ENCODE measurements around the gene PIK3IP1.

PIK3IP1 gene

GRCh38 chr22:31308181-31308580, 15.9 kb upstream of the PIK3IP1 start:
- no peak for DNase-seq (ENCODE audit: low read depth in 3 of 3)

DNA sequence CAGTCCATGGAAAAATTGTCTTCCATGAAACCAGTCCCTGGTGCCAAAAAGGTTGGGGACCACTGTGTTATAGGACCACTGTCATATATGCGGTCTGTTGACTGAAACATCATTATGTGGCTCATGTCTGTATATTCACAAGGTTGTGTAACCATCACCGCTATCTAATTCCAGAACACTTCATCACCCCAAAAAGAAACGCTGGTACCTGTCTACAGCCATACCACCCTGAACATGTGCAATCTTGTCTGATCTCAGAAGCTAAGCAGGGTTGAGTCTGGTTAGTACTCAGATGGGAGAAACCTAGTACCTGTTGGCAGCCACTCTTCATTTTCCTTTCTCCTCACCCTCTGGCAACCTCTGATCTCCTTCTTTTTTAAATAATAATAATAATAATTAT, 12.9 kb upstream of the PIK3IP1 start:
- no peak for DNase-seq (ENCODE audit: low read depth in 3 of 3)

GRCh38 chr22:31302537-31302936, 10.2 kb upstream of the PIK3IP1 start:
- DNase-seq (ENCODE audit: low read depth in 3 of 3), result no peak

DNA sequence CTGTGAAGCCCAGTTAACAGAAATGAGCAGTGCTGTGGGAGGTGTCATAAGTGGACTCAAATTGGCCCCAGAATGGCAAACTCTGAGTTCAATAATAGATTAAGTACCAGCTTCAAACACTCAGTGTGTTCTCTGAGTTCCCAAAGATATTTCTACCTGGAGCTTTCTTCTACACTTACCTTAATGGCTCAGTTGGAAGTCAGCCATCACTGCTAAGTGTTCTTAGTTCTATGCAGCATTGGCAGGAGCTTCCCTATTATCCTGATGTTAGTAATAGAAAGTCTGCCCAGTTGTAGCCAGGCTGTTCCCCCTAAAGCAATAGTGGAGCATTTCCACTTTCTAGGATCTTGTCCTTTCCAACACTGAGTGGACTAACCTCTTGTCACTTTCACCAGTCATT, 9.7 kb upstream of the PIK3IP1 start:
- no peak for DNase-seq (ENCODE audit: low read depth in 3 of 3)

DNA sequence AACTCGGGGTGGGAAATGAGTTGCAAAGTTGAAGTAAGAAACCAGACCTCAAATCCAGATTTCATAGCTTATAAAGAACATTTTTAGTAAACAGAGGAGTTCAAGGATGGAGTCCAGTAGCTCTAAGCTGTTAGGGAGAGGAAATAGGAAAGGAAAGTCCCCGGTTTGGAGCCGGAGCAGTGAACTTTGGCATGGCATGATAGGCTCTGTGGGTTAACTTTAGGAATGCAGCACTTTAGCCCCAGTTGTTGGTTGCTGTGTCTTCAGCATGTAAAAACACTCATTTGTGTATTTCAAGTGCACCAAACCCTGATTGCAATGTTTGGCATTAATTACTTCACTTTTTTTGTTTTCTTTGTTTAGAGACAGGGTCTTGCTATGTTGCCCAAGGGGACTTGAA, 8.6 kb upstream of the PIK3IP1 start:
- DNase-seq (ENCODE audit: low read depth in 3 of 3), result no peak

GRCh38 chr22:31295831-31296657, 3.8 kb upstream of the PIK3IP1 start:
- no peak for DNase-seq (ENCODE audit: low read depth in 3 of 3)

DNA sequence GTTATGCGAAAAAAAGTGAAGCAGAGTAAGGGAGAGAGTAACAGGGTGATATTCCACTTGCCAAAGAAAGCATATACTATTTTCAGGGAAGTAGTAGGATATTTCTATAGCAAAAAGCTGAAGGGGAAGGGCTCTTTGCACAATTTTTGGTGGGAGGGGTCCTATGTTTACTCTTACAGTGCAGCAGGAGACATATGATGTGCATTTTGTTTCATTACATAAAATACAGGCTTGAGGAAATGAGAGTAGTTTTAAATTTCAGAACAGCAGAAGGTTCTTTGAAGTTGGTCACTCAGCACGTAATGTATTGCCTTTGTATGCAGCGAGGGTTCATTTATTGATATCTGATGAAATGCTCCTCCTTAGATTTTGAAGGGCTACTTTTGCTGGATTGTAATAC, 3.1 kb upstream of the PIK3IP1 start:
- DNase-seq (ENCODE audit: low read depth in 3 of 3), result no peak

- DNase-seq (ENCODE audit: low read depth in 3 of 3), result no peak
Measured at GRCh38 chr22:31291481-31292235, 630 bp downstream of the PIK3IP1 start.

- DNase-seq (ENCODE audit: low read depth in 3 of 3), result peak; percentile 81 to 93 (median 88)
Measured at GRCh38 chr22:31290494-31291471, 1.5 kb downstream of the PIK3IP1 start.

DNA sequence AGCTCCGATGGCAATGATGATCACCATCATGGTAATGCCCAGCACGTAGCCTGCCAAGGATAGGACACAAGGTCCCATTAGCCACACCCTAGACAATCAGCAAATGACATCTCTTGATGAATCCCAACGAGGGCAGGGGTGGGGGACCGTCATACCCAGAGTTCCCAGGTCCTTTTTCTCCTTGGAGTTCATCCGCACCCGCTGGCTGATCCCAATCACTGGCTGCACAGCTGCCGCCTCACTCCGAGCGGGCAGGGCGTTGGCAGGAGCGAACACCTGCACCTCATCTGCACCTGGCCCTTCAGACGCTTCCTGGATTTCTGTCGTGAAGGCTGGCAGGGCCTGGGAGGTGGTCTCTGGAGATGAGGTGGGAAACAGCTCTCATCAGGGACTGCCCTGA, 2.9 kb downstream of the PIK3IP1 start:
- DNase-seq (ENCODE audit: low read depth in 3 of 3), result no peak

- no peak for DNase-seq (ENCODE audit: low read depth in 3 of 3)
Measured at GRCh38 chr22:31288496-31289240, 3.6 kb downstream of the PIK3IP1 start.

- DNase-seq (ENCODE audit: low read depth in 3 of 3), result no peak
Measured at GRCh38 chr22:31287818-31288495, 4.3 kb downstream of the PIK3IP1 start.

- peak in 1 of 3 experiments; percentile 46 for DNase-seq (ENCODE audit: low read depth in 3 of 3)
Measured at GRCh38 chr22:31286360-31287255, 5.7 kb downstream of the PIK3IP1 start.

DNA sequence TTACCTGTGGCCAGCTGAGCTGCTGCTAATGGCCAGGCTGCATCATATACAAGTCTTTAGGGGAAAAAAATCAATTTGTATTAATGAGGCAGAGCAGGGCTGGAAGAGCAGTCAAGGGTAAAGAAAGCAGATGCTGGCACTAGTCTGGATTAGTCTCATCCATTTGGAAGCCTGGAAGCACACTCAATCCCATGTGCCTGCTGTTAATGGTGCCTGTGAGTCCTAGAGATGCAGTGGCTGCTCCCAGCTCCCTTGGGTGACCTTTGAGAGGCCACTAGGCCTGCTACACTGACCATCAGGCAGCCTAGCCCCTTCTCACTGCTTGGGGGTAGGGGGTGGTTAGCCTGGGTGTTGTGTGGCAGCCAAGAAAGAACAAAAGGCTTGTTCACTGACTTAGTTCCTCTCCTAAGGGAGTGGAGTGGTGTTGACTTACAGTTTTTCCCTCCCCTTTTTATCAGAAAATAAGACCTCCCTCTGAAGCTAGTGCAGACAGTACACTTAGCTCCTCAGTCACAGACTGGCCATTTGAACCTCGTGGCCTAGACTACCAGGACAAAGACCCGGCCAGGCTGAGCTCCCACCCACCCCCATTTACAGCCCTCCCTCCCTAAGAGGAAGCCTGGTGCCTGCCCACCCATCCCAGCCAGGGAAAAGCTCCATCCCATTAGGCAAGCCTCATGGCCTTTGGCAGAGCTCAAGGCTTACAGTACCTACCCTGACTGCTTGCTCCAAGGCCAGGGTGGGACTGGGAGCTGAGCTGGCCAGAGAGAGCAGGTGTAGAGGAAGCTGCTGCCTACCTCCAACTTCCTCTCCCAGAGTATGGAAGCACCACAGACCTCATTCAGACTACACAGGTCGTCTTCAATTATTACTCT, 7.8 kb downstream of the PIK3IP1 start:
- no peak for DNase-seq (ENCODE audit: low read depth in 3 of 3)

DNA sequence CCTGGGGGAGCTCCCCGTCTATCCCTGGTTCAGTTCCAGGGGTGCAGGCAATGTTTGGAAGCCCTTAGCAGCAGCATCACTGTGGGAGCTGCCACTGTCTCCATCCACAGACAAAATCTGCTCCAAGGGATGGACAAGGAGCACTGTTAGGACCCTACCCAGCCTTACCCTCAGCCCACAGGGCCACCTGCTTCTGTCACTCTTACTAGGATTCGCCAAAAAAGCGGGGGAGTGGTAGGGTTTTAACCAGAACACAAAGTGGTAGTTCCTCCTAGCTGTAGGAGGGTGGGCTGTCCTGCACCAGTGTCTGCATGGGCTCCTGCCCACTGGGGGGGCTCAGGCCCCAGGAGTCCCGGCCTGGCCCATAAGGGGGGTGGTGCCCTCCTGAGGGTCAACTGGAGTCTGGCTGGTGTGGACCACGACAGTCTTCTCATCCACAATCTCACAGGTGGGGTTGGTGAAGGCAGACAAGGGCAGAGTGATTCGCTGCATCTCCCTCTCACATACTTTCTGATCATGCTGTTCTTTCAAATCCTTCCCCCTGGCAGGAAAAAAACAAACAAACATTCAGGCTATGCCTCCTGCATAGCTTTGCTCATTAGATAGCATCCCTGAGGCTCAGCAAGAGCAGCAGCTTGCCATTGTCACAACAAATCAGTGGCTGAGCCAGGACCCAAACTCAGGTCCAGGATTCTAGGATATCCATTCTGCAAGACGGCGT, 9.4 kb downstream of the PIK3IP1 start:
- no peak for DNase-seq (ENCODE audit: low read depth in 3 of 3)

DNA sequence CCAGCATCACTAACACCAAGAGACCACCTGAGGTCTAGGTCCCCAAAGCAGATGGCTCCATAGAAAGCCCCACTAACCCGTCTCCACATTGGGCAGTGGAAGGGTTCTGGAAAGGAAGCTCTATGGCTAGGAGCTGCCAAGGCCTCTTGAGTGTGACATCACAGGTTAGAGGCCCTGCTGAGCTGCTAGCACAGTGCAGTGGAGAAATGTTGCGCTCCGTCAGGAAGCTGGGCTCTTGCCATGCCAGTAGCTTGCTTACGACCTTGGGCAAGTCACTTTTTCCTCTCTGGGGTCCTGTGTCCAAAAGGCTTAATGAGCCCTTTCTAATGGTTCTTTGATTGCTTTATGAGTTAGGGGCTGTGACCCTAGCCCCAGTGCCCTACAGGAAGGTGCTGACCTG, 10.6 kb downstream of the PIK3IP1 start:
- no peak for DNase-seq (ENCODE audit: low read depth in 3 of 3)

DNA sequence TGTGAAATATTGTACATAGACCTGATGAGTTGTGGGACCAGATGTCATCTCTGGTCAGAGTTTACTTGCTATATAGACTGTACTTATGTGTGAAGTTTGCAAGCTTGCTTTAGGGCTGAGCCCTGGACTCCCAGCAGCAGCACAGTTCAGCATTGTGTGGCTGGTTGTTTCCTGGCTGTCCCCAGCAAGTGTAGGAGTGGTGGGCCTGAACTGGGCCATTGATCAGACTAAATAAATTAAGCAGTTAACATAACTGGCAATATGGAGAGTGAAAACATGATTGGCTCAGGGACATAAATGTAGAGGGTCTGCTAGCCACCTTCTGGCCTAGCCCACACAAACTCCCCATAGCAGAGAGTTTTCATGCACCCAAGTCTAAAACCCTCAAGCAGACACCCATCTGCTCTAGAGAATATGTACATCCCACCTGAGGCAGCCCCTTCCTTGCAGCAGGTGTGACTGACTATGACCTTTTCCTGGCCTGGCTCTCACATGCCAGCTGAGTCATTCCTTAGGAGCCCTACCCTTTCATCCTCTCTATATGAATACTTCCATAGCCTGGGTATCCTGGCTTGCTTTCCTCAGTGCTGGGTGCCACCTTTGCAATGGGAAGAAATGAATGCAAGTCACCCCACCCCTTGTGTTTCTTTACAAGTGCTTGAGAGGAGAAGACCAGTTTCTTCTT, 12.3 kb downstream of the PIK3IP1 start:
- no peak for DNase-seq (ENCODE audit: low read depth in 3 of 3)
